ENCODE data around the gene GPR146.
"Not testable (repeated sequence)": the region's sequence is repeated elsewhere in the genome, so short reads cannot be mapped to it uniquely, and the experiment has no call there.

DNA sequence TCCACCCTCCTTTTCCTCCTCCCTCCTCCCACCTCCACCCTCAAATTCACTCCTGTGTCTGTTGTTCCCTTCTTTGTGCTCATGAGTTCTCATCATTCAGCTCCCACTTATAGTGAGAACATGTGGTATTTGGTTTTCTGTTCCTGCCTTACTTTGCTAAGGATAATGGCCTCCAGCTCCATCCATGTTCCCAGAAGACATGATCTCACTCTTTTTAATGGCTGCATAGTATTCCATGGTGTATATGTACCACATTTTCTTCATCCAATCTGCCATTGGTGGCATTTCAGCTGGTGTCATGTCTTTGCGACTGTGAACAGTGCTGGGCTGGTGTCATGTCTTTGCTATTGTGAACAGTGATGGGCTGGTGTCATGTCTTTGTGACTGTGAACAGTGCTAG is 9.6 kb upstream of the GPR146 start:
- TF ChIP-seq, protein P1, sequence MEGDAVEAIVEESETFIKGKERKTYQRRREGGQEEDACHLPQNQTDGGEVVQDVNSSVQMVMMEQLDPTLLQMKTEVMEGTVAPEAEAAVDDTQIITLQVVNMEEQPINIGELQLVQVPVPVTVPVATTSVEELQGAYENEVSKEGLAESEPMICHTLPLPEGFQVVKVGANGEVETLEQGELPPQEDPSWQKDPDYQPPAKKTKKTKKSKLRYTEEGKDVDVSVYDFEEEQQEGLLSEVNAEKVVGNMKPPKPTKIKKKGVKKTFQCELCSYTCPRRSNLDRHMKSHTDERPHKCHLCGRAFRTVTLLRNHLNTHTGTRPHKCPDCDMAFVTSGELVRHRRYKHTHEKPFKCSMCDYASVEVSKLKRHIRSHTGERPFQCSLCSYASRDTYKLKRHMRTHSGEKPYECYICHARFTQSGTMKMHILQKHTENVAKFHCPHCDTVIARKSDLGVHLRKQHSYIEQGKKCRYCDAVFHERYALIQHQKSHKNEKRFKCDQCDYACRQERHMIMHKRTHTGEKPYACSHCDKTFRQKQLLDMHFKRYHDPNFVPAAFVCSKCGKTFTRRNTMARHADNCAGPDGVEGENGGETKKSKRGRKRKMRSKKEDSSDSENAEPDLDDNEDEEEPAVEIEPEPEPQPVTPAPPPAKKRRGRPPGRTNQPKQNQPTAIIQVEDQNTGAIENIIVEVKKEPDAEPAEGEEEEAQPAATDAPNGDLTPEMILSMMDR (IDR thresholded peaks at IDR 0.05), result not testable (repeated sequence)
- TF ChIP-seq POLR2A (IDR thresholded peaks at IDR 0.05), result not testable (repeated sequence)

All from right lobe of liver (tissue), 4 donors.